Ammon's horn (tissue), 1 donor: ENCODE measurements around the gene OR10X1.

ENCODE experiments used
- DNase-seq: peaks from one replicate; pipeline ENCODE4 v3.0.0-alpha.2; 2016; ENCODE audit warnings: low spot score

OR10X1 gene

GRCh38 chr1:158579733-158580132 is at the start of gene OR10X1:
OR10X1 (minus strand) TSS chr1:158579899; CDS start chr1:158579899, 0 bp downstream.
- DNase-seq: no peak

DNA sequence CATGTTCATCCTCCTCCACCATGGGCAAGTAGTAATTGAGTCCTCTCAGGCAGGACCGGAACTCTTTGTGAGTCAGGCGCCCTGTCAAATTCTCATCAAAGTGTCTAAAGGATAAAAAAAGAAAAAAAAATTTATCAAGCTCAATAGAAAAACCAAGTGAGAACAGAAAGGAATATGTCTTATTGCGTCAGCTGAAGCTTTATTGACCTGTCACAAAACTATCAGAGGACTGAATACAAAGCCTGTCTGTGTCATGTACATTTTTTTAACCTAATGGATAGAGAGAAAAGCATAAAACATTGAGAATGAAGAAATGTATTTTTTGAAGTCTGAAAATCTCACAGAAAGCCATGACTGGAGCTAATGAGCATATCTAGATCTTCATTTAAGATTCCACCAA is 34.1 kb upstream of the OR10X1 start:
- DNase-seq: no peak

- no peak for DNase-seq
These were observed 32.2 kb upstream of the OR10X1 start for GRCh38 chr1:158611916-158612315.

DNA sequence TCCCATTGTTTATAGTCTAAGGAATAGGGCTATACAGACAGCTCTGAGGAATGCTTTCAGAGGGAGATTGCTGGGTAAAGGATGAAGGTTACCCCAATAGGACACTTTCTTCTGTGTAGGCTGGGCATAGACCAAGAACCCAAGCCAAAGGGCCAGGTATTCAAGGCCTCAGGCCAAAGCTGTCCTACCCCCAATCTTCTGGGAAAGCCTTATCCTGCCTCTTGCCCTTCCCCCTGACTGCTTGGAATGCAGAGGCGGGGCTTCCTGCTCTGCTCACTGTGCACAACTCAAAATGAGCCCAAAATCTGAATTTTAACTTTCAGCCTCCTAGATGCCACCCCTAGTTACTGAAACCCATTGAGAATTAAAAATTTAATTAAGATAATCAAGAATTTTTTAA is 27.6 kb upstream of the OR10X1 start:
- DNase-seq: no peak

DNA sequence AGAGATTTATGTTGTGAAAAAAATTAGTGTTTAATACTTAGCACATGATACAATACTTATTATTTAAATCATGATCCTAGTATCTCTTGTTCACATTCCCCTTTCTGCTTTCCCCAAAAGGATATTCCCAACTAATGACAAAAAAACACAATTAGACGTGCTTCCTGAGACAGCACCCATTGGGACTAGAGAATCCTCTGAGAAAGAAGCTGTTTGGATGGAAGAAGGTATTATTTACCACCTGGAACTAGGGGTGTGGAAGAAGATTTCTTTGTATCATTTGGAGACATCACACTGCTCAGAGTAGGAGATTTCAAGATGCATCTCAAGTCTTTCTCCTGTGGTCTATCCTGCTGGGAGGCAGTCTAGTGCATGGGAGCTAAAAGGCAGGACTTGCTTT is 25.3 kb upstream of the OR10X1 start, which contains the start of gene OR10Z1:
Gene OR10Z1, plus strand, starts transcription at position 301 of the 400 bp plus-strand sequence. CDS start 1,171 bp downstream, outside the sequence.
- DNase-seq: no peak

GRCh38 chr1:158600735-158601134 is 21.0 kb upstream of the OR10X1 start:
- DNase-seq: no peak

DNA sequence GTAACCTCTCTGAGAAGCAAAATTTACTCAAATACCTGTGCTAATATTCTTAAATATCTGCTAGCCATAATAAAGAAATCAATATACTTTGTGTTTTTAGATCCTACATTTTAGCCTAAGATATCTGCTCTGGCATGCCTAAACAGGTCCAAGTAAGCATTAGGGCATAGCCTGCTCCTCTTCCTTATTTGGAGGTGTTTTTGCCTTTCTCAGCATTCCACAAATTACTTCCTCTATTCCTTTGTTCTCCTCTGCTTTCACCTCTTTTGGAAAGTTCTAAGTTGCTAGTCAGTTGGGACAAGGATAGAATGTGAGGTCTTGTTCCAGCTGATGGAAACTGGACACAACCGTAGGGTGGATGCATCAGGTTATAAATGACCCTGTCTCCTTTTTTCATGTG is 7.2 kb upstream of the OR10X1 start:
- no peak for DNase-seq

DNA sequence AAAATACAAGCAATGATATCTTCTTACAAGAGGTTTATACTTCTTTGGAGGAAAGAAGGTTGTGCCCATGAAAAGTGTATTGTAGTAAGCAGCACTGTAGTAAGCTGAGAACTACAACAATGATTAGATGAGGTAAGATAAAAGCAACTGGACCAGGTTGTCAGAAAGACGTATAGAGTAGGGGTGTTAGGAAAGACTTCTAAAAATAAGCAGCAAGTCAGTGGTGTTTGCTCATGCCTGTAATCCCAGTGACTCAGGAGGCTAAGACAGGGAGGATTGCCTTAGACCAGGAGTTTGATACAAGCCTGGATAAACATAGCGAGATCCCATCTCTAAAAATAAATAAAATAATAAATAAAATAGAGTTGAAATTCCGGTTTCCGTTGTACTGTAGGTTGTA is 4.3 kb upstream of the OR10X1 start:
- no peak for DNase-seq

DNA sequence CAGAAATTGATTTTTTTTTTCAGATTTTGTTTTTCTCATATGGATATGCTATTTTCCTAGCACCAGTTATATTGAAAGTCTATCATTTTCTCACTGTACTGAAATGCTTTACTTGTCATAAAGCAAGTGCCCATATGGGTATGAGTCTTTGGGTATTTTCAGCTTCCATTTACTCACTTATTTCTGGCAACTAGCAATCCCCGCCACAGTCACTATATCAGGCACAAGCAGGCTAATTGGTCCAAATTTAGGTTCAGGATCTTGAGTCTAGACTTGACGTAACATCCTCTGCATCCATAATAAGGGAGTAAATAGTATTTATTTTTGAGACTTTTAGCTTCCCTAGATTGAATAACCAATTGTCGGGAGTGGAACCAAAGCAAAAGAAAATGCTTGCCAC is 2.1 kb downstream of the OR10X1 start:
- DNase-seq: no peak

DNA sequence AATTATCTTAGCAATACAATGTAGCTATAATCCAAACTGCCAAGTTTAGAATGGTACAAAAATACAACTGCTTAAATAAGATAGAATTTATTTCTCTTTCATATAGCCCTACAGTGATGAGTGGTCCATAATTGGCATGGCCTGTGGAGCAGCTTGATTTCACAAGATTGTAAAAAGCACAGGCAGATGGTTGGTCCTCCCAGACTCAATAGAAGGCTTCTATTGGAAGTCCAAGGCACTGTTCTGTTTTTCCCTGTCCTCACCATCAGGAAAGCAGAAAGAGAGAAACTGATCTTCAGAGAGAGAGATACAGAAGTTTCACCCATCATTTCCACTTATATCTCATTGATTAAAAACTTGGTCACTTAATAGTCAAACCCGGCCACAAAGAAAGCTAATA is 7.5 kb downstream of the OR10X1 start:
- no peak for DNase-seq

- DNase-seq: no peak
These were observed 9.2 kb downstream of the OR10X1 start, which contains the start of gene OR6P1 for GRCh38 chr1:158570480-158570879. OR6P1 (minus strand) TSS chr1:158570580; CDS start chr1:158563604, 6,976 bp downstream.

DNA sequence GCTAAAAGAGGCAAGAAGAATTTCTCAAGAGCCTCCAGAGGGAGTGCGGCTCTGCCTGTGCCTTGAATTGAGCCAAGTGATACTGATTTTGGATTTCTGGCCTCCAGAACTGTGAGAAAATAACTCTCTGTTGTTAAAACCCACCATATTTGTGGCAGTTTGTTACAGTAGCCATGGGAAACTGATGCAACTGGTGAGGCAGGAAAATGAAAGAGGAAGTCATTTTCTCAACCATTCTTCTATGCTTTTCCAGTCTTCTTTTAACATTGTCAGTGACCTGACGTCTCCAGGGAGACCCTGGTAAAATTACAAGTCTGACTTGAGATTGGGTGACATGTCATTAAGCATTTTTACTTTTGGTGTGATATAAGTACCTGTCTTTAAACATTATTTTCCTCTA is 15.1 kb downstream of the OR10X1 start:
- DNase-seq: no peak

GRCh38 chr1:158563853-158564252 is 15.8 kb downstream of the OR10X1 start:
- no peak for DNase-seq

GRCh38 chr1:158559696-158560095 is 20.0 kb downstream of the OR10X1 start:
- no peak for DNase-seq

DNA sequence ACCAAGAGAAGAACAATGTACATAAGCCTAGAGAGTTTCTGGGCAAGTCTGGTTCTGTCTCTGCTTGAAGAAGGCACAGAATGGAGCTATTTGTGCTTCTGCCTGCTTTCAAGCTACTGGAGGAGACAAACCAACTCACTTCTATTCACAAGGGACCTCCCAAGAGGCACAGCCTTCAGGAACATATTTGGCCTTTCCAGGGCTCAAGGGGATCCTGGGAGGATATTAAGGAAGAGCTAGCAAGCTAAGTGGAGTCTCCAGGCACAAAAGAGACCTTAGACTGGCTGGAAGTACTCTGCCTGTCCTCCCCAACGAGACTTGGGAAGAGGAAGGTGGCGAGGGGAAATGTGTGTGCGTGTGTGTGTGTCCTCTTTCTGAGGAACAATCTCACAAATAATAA is 25.3 kb downstream of the OR10X1 start, which contains the start of gene OR6Y1:
Gene OR6Y1, minus strand, starts transcription at position 54 of the 400 bp plus-strand sequence. CDS start 6,300 bp downstream, outside the sequence.
- DNase-seq: no peak

- no peak for DNase-seq
These were observed 27.4 kb downstream of the OR10X1 start for GRCh38 chr1:158552296-158552695.

DNA sequence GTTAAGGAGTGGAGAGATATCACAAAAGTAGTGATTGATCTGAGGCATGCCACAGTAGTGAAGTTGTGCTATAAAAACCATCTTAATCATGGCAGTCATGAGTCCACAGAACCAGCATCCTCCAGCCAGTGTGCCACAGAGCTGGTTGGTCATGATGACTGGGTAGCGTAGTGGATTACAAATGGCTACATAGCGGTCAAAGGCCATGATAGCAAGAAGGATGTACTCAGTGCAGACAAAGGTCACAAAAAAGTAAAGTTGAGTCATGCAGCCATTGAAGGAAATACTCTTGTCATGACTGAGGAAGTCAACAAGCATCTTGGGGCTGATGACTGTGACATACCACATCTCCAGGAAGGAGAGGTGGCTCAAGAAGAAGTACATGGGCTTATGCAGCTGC is 32.2 kb downstream of the OR10X1 start:
- DNase-seq: no peak

DNA sequence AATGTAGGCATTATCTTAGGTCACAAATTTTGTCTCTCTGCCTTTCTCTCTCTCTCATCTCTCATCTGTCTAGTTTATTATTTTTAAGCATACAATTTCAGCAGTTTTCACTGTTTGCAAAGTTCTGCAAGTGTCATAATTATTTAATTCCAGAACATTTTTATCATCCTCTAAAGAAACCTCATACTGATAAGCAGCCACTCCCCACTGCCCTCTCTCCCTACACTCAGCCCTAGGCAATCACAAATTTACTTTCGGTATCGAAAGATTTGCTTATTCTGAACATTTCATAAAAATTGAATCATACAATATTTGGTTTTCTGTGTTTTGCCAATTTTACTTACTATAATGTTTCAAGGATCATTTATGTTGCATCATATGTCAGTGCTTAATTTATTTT is 42.1 kb downstream of the OR10X1 start:
- DNase-seq: no peak

GRCh38 chr1:158534496-158534895 is 45.2 kb downstream of the OR10X1 start:
- no peak for DNase-seq
